Mesenteric fat pad (tissue), 1 donor: Measurements from ENCODE around the gene NRIP1. TPM values are rescaled to one million over a fixed set of nuclear protein-coding genes. Genes with fewer than 3 reads are reported as not detected.
"Not testable (repeated sequence)": the region's sequence is repeated elsewhere in the genome, so short reads cannot be mapped to it uniquely, and the experiment has no call there.

ENCODE experiments used
- DNase-seq: peaks from one replicate; pipeline ENCODE4 v3.0.0-alpha.2; 2020; ENCODE audit warnings: low spot score
- total RNA-seq: library from RNA; stranded (reverse); fragmentation: NEBNext Ultra II Directional; extraction: Animal tissue kit (Norgen Biotek cat#: 25700); gene quantifications from one replicate; pipeline ENCODE4 v1.2.1, GENCODE V29; 2021
- donor health status: DM: yes; HTN: yes; CAD: no.

Gene NRIP1
- total RNA-seq, 1 donor from 2014 or later: 57.8 TPM

DNA sequence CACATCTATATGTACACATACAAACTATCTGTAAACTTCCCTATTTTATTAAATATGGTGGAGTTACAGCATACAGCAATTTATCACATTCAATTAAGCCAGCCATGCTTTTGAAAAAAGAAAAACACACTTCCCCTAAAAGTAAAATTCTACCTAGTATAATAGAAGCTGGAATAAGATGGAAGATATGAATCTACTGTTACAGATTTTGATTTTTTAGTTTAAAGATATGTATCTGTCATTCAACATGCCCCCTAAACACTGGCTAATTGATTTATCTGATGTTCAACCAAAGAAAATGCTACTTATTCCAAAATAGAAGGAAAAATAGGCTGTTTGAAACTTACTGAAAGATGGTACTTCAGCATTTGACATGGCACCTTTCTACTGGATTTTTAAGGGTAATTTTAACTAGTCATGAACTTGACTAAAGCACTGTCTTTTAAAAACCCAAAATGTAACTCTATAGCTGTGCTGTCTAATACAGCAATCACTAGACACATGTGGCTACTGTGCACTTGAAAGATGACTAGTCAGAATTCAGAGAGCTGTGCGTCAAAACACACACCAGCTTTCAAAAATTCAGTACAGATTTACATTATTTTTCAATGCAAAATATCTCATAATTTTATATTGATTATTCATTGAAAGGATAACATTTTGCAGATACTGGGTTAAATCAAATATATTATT is 25.0 kb downstream of the NRIP1 start:
- no peak for DNase-seq

DNA sequence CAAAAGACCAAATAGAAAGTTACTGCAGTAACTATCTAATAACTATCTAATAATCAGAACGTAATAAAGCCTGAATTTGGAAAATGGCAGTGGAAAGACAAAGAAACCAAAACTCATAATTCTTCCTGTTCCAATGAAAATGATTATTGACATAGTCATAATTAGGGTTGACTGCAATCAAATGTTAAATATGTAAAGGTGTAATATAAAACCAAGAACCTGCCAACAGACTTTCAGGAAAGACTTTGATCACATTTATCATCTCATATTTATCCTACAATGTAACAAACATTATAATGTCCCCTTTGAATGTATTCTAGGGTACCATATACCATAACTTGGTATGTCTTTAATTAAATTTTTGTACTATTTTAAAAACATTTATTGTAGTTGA is 26.9 kb downstream of the NRIP1 start:
- no peak for DNase-seq

DNA sequence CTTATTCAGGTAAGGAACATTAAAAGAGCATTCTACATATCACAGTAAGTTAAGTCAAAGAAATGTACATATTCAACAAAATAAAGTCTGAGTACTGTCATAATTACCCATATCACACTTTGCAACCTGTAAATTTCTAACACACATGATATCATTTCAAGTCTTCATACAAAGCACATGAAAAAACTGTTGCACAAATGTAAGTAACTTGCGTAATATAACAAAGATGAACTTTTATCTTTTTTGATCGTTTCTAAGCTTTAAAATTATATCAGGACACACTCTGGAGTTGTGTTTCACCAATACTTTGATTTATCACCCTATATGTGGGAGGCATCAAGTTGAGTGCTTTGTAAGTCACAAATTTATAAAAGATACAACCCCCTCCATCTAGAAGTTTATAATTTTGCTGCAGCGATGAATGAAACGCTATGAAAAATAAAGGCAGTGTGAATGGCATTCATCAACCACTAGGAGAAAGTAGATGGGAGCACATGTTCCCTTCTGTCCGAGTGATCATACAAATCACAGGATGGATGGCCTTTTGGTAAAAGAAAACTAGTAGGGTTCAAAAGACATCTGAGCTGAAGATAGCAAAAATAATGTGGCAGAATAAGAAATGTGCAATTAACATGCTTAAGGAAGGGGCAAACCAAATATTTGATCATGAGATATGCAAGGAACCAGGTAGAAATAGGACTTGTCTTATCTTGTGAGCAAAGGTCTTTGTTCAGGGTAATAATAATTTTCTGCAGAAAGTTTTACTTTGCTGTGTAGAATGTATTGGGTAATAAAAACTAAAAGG is 27.5 kb downstream of the NRIP1 start:
- no peak for DNase-seq

DNA sequence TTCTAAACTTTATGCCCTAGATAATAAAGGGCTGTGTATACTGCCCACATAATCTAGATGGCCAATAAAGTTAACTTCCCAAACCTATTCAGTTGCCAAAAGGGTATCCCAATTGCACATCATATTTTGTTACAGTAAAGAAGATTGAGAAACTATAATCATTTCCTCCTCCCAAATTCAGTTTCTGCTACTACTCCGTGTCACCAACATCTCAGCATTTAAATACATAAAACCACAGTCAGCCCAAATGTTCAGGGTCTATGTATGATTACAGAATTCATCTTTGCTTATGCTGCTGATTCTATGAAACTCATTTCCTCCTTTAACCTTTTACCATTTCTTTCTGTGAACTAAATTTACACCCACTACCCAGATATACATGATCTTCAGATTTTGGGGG is 28.6 kb downstream of the NRIP1 start:
- no peak for DNase-seq

DNA sequence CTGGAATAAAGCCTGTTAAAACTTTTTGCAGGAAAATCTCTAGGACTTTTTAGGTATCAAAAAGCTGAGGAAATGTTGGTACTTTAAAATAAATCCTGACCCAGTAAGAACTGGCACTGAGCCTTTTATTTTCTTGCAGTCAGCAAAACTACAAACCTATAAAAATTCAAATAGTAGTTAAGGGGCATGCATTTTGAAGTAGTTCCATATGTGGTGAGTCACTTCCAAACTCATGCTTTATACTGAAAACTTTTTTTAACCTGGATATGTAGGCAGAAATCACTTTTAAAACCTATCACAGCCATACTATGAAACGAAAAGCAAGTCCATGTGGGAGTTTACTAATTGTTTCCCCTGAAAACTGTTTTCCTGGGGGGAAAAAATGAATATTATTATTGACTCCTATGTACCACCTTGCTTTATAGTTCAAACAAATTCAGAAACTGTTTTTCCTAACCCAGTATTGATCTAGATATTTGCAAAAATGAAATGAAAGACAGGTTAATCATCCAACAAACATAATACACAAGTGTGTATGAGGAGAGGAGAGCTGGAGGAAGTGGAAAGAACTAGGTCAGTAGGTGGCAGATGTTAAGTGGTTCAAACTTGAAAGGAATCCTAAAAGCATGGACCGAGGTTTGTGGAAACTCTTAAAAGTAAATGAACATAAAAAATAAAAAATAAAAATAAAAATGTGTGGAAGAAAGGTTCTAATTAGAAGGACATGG is 30.5 kb downstream of the NRIP1 start:
- DNase-seq: no peak

DNA sequence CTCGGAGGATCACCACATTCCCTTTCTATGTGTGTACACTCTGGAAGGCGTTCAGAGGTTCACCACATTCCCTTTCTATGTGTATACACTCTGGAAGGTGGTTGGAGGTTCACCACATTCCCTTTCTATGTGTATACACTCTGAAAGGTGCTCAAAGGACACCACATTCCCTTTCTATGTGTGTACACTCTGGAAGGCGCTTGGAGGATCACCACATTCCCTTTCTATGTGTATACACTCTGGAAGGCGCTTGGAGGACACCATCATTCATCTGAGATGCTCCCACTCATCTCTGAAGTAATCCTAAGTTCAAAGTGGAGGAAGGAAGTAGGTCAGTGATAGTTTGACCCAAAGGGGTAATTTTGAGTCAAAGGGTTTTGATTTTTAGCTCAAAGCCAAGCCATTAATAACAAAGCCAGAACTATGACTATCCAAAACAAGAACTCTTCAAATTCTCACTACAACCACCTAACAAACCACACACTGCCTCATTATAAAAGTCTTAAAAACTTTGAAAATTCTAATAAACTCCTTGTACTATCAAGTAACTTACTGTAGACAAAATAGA is 32.9 kb downstream of the NRIP1 start:
- no peak for DNase-seq

DNA sequence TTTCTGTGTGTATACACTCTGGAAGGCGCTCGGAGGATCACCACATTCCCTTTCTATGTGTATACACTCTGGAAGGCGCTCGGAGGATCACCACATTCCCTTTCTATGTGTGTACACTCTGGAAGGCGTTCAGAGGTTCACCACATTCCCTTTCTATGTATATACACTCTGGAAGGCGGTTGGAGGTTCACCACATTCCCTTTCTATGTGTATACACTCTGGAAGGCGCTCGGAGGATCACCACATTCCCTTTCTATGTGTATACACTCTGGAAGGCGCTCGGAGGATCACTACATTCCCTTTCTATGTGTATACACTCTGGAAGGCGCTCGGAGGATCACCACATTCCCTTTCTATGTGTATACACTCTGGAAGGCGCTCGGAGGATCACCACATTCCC is 33.4 kb downstream of the NRIP1 start:
- not testable (repeated sequence) for DNase-seq

DNA sequence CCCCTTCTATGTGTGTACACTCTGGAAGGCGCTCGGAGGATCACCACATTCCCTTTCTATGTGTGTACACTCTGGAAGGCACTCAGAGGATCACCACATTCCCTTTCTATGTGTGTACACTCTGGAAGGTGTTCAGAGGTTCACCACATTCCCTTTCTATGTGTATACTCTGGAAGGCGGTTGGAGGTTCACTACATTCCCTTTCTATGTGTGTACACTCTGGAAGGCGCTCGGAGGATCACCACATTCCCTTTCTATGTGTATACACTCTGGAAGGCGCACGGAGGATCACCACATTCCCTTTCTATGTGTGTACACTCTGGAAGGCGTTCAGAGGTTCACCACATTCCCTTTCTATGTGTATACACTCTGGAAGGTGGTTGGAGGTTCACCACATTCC is 33.9 kb downstream of the NRIP1 start:
- not testable (repeated sequence) for DNase-seq

DNA sequence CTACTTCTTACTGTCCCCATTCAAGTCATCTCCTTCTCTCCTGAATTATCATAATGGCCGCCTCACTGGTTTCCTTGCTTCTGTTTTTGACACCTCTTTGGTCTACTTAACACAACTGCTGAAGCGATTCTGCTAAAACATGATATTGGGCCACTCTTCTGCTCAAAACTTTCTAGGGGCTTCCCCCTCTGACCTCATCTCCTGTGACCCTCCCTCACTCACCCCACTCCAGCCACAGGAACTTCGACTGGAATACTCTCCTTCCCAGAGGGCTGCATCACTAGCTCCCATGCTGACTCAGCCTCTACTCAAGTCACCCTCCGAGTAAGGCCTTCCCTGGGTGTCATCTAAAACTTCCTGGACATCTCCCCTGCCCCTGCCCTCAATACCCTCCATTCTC is 35.7 kb downstream of the NRIP1 start:
- DNase-seq: no peak

DNA sequence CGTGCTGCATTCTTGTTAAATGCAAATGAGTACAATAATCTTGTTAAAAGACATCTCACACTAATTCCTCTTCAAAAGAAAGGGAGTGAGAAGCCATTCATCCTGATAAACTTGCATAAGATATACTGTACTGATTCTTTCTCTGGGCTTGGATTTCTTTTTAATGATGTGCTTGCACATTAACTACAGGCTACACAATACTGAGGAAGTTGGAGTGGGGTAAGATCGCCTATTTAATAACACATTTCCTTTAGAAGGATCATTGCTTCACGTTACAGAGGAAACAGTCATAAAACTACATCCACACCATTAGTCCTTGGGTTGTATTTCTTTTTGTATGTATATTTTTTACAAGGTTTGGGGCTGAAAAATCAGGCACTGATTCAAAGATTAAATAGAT is 36.6 kb downstream of the NRIP1 start:
- no peak for DNase-seq

DNA sequence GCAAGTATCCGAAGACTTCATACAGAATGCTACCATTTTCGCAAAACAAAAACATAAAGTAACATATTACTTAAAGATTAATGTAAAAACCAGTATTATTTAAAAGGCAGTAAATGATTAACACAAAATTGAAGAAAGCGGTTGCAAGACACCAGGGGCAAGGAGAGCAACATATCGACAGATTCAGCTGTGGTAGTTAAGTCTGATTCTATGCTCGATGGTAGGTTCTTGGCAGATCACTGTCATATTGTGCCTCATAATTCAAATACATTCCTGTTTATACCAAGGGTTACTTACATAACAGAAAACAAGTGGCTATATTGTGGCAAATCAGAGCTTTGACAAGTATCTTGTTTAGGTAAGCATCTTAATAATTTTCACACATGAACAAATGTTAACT is 37.7 kb downstream of the NRIP1 start:
- no peak for DNase-seq

DNA sequence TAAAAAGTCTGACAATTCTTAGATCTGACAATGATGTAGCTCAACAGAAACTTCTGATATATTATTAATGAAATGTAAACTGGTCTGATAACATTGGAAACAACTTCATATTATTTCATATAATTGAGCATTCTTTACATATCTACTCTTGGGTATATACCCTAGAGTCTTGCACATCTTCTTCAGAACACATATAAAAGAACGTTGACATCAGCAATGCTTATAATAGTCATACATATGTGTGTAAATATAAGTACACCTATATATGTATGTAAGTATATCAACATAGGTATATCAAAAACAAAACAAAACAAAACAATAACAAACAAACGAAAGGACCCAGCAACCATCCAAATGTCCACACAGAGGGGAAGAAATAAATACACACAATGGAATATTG is 38.4 kb downstream of the NRIP1 start:
- DNase-seq: no peak

DNA sequence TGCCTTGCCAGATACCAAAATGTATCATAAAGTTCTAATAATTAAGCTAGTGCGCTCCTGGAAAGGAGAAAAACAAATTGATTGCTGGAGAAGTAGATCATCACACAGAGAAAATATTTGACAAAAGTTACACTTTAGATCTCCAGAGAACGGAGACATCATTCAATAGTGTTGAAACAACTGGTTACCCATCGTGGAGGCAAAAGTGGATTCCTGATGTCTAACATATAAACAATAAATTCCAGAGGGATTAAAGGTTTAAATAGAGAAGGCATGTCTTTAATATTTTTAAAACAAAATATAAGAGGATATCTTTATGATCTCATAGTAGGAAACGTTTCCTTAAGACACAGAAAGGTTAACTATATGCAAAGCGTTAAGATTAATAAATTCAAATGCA is 41.0 kb downstream of the NRIP1 start:
- no peak for DNase-seq

DNA sequence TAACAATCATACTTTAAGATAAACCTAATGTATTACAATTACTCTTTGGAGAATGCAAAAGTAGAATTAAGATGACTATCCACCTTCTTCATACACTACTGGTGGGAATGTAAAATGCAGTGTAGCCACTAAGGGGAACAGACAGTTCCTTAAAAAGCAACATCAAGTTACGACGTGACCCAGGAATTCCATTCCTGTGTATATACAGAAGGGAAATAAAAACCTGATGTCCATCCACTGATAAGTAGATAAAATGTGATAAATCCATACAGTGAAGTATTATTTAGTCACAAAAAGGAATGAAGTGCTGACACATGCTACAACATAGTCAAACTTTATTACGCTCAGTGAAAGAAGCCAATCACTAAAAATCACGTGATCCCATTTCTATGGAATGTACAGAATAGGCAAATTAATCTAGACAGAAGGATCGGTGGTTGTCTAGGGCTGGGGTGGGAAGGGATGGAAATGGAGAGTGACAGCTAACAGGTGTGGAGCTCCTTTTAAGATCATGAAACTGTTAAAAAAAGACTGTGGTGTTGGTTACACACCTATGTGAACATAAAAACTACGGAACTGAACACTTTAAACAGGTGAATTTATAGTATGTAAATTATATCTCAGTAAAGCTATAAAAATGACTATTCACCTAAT is 42.1 kb downstream of the NRIP1 start:
- no peak for DNase-seq

DNA sequence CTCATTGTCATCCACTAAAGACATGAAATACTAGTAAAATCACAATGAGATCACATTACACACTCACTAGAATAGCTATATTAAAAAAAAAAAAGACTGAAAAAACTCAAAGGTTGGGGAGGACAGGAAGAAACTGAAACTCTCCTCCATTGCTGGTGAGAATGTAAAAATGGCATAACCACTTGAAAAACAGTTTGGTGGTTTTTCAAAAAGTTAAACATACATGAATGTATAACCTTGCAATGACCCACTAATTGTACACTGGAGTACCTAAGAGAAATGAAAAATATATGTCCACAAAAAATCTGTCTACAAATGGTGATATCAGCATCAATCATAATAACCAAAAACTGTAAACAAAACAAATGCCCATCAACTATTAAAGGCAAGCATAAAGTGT is 44.0 kb downstream of the NRIP1 start:
- DNase-seq: no peak

DNA sequence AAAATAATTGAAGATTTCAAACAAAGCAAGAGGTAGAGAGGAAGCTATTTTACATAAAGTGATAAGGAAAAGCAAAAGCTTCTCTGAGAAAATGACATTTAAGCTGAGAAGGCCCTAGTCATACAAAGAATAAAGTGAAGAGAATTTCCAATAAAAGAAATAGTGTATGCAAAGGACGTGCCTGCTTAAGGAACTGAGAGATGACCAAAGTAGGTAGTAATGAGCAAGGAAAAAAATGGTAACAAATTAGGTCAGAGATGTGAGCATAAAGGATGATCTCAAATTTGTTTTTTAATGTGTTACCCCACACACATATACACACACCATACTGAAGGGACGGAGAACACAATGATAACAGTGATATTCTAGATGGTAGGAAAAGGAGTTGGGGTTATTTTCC is 46.4 kb downstream of the NRIP1 start:
- no peak for DNase-seq

DNA sequence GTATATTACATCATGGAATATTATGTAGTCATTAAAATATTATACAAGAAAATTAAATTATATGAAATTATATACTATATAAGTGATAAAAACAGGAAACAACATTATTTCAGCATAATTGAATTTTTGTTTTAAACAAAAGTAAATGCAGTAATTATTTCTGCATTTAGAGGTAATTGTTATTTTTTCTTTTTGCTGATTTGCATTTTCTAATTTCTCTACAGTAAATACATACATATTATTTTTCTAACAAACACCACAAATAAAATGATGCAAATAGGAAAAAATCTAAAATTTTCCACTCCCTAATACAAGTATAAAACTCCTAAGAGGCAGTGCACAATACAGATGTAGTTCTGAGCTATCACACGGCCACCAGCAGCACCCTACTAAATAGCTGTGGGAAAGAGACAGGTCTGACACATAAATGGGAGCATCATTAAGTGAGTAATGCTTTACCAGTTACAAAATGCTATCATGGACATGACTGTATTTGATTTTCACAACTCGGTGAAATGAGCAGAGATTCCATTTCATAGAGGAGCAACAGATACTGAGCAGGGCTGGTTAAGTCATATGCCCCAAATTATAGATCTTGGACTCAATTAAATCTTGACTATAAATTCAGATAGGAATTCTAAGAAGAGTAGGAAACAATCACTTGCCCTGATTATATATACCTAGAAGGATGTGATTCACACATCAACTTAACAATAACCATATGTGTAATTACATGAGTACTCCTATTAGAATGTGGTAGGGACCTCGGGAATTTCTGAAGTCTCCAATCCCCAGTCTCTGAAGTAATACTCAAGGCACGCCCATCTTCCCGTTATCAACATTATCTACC is 49.0 kb downstream of the NRIP1 start:
- DNase-seq: no peak

DNA sequence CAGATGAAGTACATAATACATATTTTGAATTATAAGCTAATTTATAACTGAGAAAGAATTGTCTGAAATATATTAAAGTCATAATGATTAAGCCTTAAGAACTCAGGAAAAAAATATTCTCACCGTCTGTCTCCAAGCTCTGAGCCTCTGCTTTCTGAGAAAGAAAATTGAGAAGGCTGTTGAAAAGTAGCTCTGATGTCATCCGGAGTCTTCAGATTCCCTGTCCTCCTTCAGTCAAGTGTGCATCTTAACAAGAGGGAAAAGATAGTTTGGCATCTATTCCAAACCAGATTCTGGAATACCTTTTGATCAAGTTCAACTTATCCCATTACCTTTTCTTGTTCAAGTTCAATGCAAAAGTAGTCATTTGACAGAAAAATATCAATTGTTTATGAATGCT is 50.6 kb downstream of the NRIP1 start:
- DNase-seq: no peak

DNA sequence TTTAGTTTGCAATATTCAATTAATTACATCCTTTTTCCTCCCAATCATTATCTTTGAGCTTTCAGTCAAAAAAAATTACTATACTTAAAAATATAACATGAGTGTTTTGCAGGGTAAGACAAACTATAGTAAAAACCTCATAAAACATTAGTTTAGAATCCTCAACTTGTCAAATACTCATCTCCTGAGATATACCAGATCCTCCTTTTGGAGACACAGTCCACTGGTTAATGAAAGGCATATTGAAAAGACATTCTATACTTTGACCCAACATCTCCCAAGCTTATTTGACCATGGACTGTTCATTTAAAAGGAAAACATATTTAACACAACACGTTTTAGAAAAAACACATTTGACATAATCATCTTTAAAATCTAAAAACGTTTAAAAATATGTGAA is 52.8 kb downstream of the NRIP1 start:
- DNase-seq: no peak

DNA sequence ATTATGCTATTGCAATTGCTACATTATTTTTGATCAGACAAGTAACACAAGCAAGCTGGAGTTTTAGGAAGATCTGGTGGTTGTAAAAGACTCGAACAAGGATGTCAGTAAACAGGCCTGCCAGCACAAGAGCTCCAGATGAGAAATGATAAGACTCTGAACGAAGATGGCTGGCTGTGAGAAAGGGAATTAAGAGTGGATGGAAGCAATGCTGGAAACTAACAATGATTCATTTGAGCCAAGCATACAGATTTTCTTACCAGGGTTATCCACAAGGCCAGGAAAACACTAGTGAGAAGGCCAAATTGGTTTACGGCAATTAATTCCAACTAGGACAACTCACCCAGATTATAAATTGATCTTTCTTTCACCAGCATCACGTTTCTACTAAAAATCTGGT is 54.2 kb downstream of the NRIP1 start:
- no peak for DNase-seq
